ENCODE results near the gene SOX1. TPM values are rescaled to one million over a fixed set of nuclear protein-coding genes. Genes with fewer than 3 reads are reported as not detected.

SOX1 gene
- total and polyA plus RNA-seq, 10 of the 15 experiments (the other 5 are each of a cell fraction or from before 2014, with no cell fraction given) = not detected

- no peaks in the 10 kb centered on the region for H3K27me3 ChIP-seq (replicated peaks in 1 of 2; ENCODE audit: control insufficient read depth in 2 of 2, insufficient read depth in 2 of 2, low read length in 1 of 2)
- H2AFZ ChIP-seq (ENCODE audit: control insufficient read depth, low read depth, low read length) = no peak overlapping the region
- 59% methylated on average over 14 of the region's 14 CpGs for WGBS (ENCODE audit: insufficient coverage, insufficient replicate concordance, low lambda C conversion rate, missing lambda C conversion rate)
- DNase-seq (ENCODE audit: low read depth, low spot score) = no peak
- no peaks in the 10 kb centered on the region for H3K4me1 ChIP-seq (ENCODE audit: control insufficient read depth, insufficient read depth, low read length)
- no peaks in the 10 kb centered on the region; the same call in 2 of the 3 replicates for H3K9me3 ChIP-seq (replicated peaks; ENCODE audit: control insufficient read depth, insufficient read depth, low read length)
- H3K79me2 ChIP-seq (ENCODE audit: control insufficient read depth, insufficient read depth, low read length) = no peaks in the 10 kb centered on the region
- no TSS peak for BruUV-seq (replicated peaks)
- in situ Hi-C loops (cut with MboI) = no loop called here
- peak; percentile 41 for TF ChIP-seq PBX3 (IDR thresholded peaks at IDR 0.05; ENCODE audit: insufficient replicate concordance, low read depth, low read length)
- no peak for TF ChIP-seq POLR2AphosphoS5 (IDR thresholded peaks at IDR 0.05; ENCODE audit: low read length)
- no peak for TF ChIP-seq STAT1 (conservative IDR thresholded peaks at IDR 0.05)
- TF ChIP-seq FOXM1 (IDR thresholded peaks at IDR 0.05; ENCODE audit: low read depth, low read length) = no peak
- peak; percentile 90 for TF ChIP-seq BCL3 (IDR thresholded peaks at IDR 0.05; ENCODE audit: borderline replicate concordance, insufficient read depth, low read depth, low read length, poor library complexity, severe bottlenecking)
- no peak for TF ChIP-seq RFX5 (IDR thresholded peaks at IDR 0.05; ENCODE audit: low read depth, low read length)
- 0 out of 2 replicates have a peak, but pooled peaks have one; percentile 59 for TF ChIP-seq TCF3 (IDR thresholded peaks at IDR 0.05; ENCODE audit: borderline replicate concordance, insufficient read depth, low read depth, low read length)
- TF ChIP-seq BACH1 (IDR thresholded peaks at IDR 0.05; ENCODE audit: borderline replicate concordance) = no peak
- TF ChIP-seq ELK1 (IDR thresholded peaks at IDR 0.05; ENCODE audit: low read depth, low read length) = no peak
- no peak for FAIRE-seq
- no peak overlapping the region for H3K4me2 ChIP-seq (ENCODE audit: control insufficient read depth, insufficient read depth)
- SMC1A ChIA-PET (ENCODE audit: uncharacterized antibody, unreplicated experiment) = no interaction called here
- H3K9ac ChIP-seq (ENCODE audit: control insufficient read depth, insufficient read depth, low read length) = no peak overlapping the region
- POLR2A ChIA-PET = no interaction called here
- no peaks in the 10 kb centered on the region for H3K36me3 ChIP-seq (ENCODE audit: control insufficient read depth in 2 of 2, insufficient read depth in 2 of 2, low read length in 1 of 2)
- intact Hi-C loops (cut with micrococcal nuclease; ENCODE audit: unreplicated experiment) = no loop called here
- no peaks in the 10 kb centered on the region for H4K20me1 ChIP-seq (ENCODE audit: control insufficient read depth, insufficient read depth)
- RAD21 ChIA-PET (ENCODE audit: unreplicated experiment) = no interaction called here
- H3K4me3 ChIP-seq = no peak overlapping the region
- CTCF ChIA-PET = no interaction called here
- ATAC-seq = no peak
- H3K27ac ChIP-seq (ENCODE audit: control insufficient read depth, insufficient read depth) = no peak overlapping the region
Observed at GRCh38 chr13:112119192-112120030, 52.5 kb downstream of the SOX1 start.
